H9 (cell line): ENCODE measurements around the gene CCNJL. TPM values are rescaled to one million over a fixed set of nuclear protein-coding genes. Genes with fewer than 3 reads are reported as not detected.

ENCODE experiments used
- DNase-seq: peaks from one replicate; pipeline ENCODE4 v3.0.0-alpha.2; 2017
- H2AFZ ChIP-seq: one replicate; pipeline ENCODE4 v1.6.1; 2013; ENCODE audit warnings: mild to moderate bottlenecking, low read length, control low read depth, moderate library complexity
- H2AK5ac ChIP-seq: 2 replicates; pipeline ENCODE4 v1.6.1; 2013; ENCODE audit warnings: low read length, control low read depth, mixed read lengths; ENCODE audit not compliant: insufficient read length
- H2BK120ac ChIP-seq: one replicate; pipeline ENCODE4 v1.6.1; 2013; ENCODE audit warnings: low read depth, mild to moderate bottlenecking, low read length, control low read depth, inconsistent platforms; ENCODE audit not compliant: poor library complexity, severe bottlenecking
- H2BK12ac ChIP-seq: 2 replicates; pipeline ENCODE4 v1.6.1; 2013; ENCODE audit warnings: low read length, control low read depth, mixed read lengths, low read depth; ENCODE audit not compliant: insufficient read length
- H2BK15ac ChIP-seq: 2 replicates; pipeline ENCODE4 v1.6.1; 2013; ENCODE audit warnings: low read depth, low read length, control low read depth
- H2BK20ac ChIP-seq: one replicate; pipeline ENCODE4 v1.6.1; 2013; ENCODE audit warnings: low read depth, mild to moderate bottlenecking, low read length, control low read depth, inconsistent platforms; ENCODE audit not compliant: poor library complexity, severe bottlenecking
- H2BK5ac ChIP-seq: 2 replicates; pipeline ENCODE4 v1.6.1; 2013; ENCODE audit warnings: low read length, control low read depth, mixed read lengths; ENCODE audit not compliant: insufficient read length
- H3K14ac ChIP-seq: 2 replicates; pipeline ENCODE4 v1.6.1; 2013; ENCODE audit warnings: low read length, control low read depth; ENCODE audit not compliant: insufficient read depth
- H3K18ac ChIP-seq: 2 replicates; pipeline ENCODE4 v1.6.1; 2013; ENCODE audit warnings: low read depth, mild to moderate bottlenecking, mixed read lengths, low read length, control low read depth; ENCODE audit not compliant: insufficient read length
- H3K23ac ChIP-seq: 2 replicates; pipeline ENCODE4 v1.6.1; 2013; ENCODE audit warnings: low read length, control low read depth, mixed read lengths, low read depth; ENCODE audit not compliant: insufficient read length
- H3K23me2 ChIP-seq: 2 replicates; pipeline ENCODE4 v1.6.1; 2013; ENCODE audit warnings: low read depth, mild to moderate bottlenecking, mixed read lengths, low read length, control low read depth; ENCODE audit not compliant: insufficient read length, poor library complexity, severe bottlenecking
- H3K27ac ChIP-seq: 2 replicates; pipeline ENCODE4 v1.5.1; 2013; ENCODE audit warnings: low read length, control low read depth, mixed read lengths, low read depth; ENCODE audit not compliant: insufficient read length
- H3K27me3 ChIP-seq: 2 replicates; pipeline ENCODE4 v1.6.1; 2013; ENCODE audit warnings: low read length, control low read depth, inconsistent platforms; ENCODE audit not compliant: insufficient read depth
- H3K4ac ChIP-seq: 2 replicates; pipeline ENCODE4 v1.6.1; 2013; ENCODE audit warnings: low read depth, mild to moderate bottlenecking, control low read depth, inconsistent platforms, low read length, moderate library complexity
- H3K4me1 ChIP-seq: 2 replicates; pipeline ENCODE4 v1.6.1; 2013; ENCODE audit warnings: low read length, control low read depth, inconsistent platforms; ENCODE audit not compliant: insufficient read depth
- H3K4me2 ChIP-seq: 2 replicates; pipeline ENCODE4 v1.6.1; 2013; ENCODE audit warnings: low read length, control low read depth, mixed read lengths; ENCODE audit not compliant: insufficient read length, insufficient read depth
- H3K56ac ChIP-seq: 2 replicates; pipeline ENCODE4 v1.6.1; 2013; ENCODE audit warnings: low read depth, mild to moderate bottlenecking, mixed read lengths, low read length, control low read depth; ENCODE audit not compliant: insufficient read length
- H3K79me1 ChIP-seq: 2 replicates; pipeline ENCODE4 v1.6.1; 2013; ENCODE audit warnings: low read depth, mild to moderate bottlenecking, moderate library complexity, low read length, control low read depth, inconsistent platforms; ENCODE audit not compliant: insufficient read depth, poor library complexity, severe bottlenecking
- H3K79me2 ChIP-seq: 2 replicates; pipeline ENCODE4 v1.6.1; 2013; ENCODE audit warnings: low read length, control low read depth, inconsistent platforms; ENCODE audit not compliant: insufficient read depth
- H3K9ac ChIP-seq: 2 replicates; pipeline ENCODE4 v1.6.1; 2013; ENCODE audit warnings: low read length, control low read depth, mixed read lengths; ENCODE audit not compliant: insufficient read length; ENCODE audit errors: extremely low read depth
- H3K9me3 ChIP-seq: one replicate; pipeline ENCODE4 v1.6.1; 2013; ENCODE audit warnings: low read depth, low read length, inconsistent platforms; ENCODE audit not compliant: control insufficient read depth
- H3T11ph ChIP-seq: one replicate; pipeline ENCODE4 v1.6.1; 2013; ENCODE audit warnings: mild to moderate bottlenecking, low read length, control low read depth, inconsistent platforms
- H4K20me1 ChIP-seq: one replicate; pipeline ENCODE4 v1.6.1; 2013; ENCODE audit not compliant: control insufficient read depth, insufficient read length, insufficient read depth
- H4K5ac ChIP-seq: 2 replicates; pipeline ENCODE4 v1.6.1; 2013; ENCODE audit warnings: low read depth, mild to moderate bottlenecking, mixed read lengths, low read length, control low read depth; ENCODE audit not compliant: insufficient read length
- H4K8ac ChIP-seq: replicated peaks from 2 replicates; pipeline ENCODE4 v1.6.1; 2013; ENCODE audit warnings: low read length, control low read depth, mixed read lengths, low read depth; ENCODE audit not compliant: insufficient read length
- H4K91ac ChIP-seq: 2 replicates; pipeline ENCODE4 v1.6.1; 2013; ENCODE audit warnings: low read depth, mild to moderate bottlenecking, moderate library complexity, mixed read lengths, low read length, control low read depth; ENCODE audit not compliant: insufficient read length
- H3K27ac Mint-ChIP-seq, 3 experiments: 2 replicates in 2 of 3; 3 replicates in 1 of 3; pipeline ENCODE4 v1.8.0; 2020 to 2021; ENCODE audit warnings: mixed read lengths in 3 of 3, mild to moderate bottlenecking in 1 of 3, moderate library complexity in 1 of 3
- H3K27me3 Mint-ChIP-seq: 2 replicates; pipeline ENCODE4 v1.8.0; 2021; ENCODE audit warnings: low read depth, mild to moderate bottlenecking, moderate library complexity, mixed read lengths
- H3K36me3 Mint-ChIP-seq, 3 experiments: 2 replicates in 2 of 3; 3 replicates in 1 of 3; pipeline ENCODE4 v1.8.0; 2020 to 2021; ENCODE audit warnings: low read depth in 3 of 3, mixed read lengths in 3 of 3; ENCODE audit not compliant: insufficient read depth in 1 of 3
- H3K4me1 Mint-ChIP-seq, 2 experiments: 2 replicates each; pipeline ENCODE4 v1.8.0; 2020; ENCODE audit warnings: mixed read lengths in 2 of 2
- H3K4me3 Mint-ChIP-seq, 2 experiments: 2 replicates in 1 of 2; 3 replicates in 1 of 2; pipeline ENCODE4 v1.8.0; 2020 to 2021; ENCODE audit warnings: mild to moderate bottlenecking in 2 of 2, mixed read lengths in 2 of 2, moderate library complexity in 1 of 2
- H3K9me3 Mint-ChIP-seq, 2 experiments: 2 replicates in 1 of 2; 3 replicates in 1 of 2; pipeline ENCODE4 v1.8.0; 2020; ENCODE audit warnings: mild to moderate bottlenecking in 2 of 2, mixed read lengths in 2 of 2, moderate library complexity in 1 of 2
- CTCF ChIP-seq: fragments of 200-600 bp; sonication (generic); conservative IDR thresholded peaks from 3 replicates; pipeline ENCODE4 v1.8.0; 2021; ENCODE audit warnings: antibody characterized with exemption, mild to moderate bottlenecking
- WGBS: extraction: QIAGEN DNeasy Blood & Tissue Kit; methylation state at CpG from one replicate; pipeline ENCODE4 v1.1.7; 2013; ENCODE audit warnings: missing lambda C conversion rate, low lambda C conversion rate, mixed read lengths; ENCODE audit not compliant: insufficient read length; ENCODE audit errors: extremely low coverage; 5-methylcytosine and 5-hydroxymethylcytosine counted together
- total RNA-seq: library from RNA; stranded (reverse); gene quantifications from 2 replicates; pipeline ENCODE4 v1.2.1, GENCODE V29; 2021

Gene CCNJL
- total RNA-seq, 1 experiment from 2014 or later = 26.9 TPM

- Histone ChIP-seq H3K4me1 (peaks cover 2% of the 10 kb centered on the region; the same call in 1 of the 2 replicates), H3K4ac (no peak overlapping the region), H3T11ph (no peak overlapping the region), H3K9ac (no peak overlapping the region), H3K23ac (no peak overlapping the region), H4K20me1 (no peaks in the 10 kb centered on the region), H4K5ac (no peak overlapping the region), H3K27ac (no peak overlapping the region), H2AK5ac (no peak overlapping the region), H3K23me2 (no peaks in the 10 kb centered on the region), H2AFZ (no peak overlapping the region), H2BK120ac (no peak overlapping the region), H3K14ac (no peak overlapping the region), H3K9me3 (no peaks in the 10 kb centered on the region), H4K8ac (no peak overlapping the region), H3K4me2 (no peak overlapping the region), H3K18ac (no peak overlapping the region), H3K79me1 (no peaks in the 10 kb centered on the region), H2BK5ac (no peak overlapping the region), H2BK15ac (no peak overlapping the region), H4K91ac (no peak overlapping the region), H3K79me2 (no peaks in the 10 kb centered on the region), H3K27me3 (no peaks in the 10 kb centered on the region), H2BK12ac (no peak overlapping the region), H2BK20ac (no peak overlapping the region), H3K56ac (no peak overlapping the region)
- DNase-seq = no peak
- WGBS = no CpG with 5 or more reads among the region's 4 CpGs
- H3K4me3 Mint-ChIP-seq = no peak overlapping the region
- no peaks in the 10 kb centered on the region; the same call in none of the 2 replicates for H3K27me3 Mint-ChIP-seq
- H3K4me1 Mint-ChIP-seq = peaks cover 17 to 18% of the 10 kb centered on the region in 2 experiments
- no peak for TF ChIP-seq CTCF
- no peaks in the 10 kb centered on the region for H3K9me3 Mint-ChIP-seq
- no peaks in the 10 kb centered on the region for H3K36me3 Mint-ChIP-seq
- H3K27ac Mint-ChIP-seq = no peak overlapping the region
Measured at GRCh38 chr5:160342413-160342941, 30.1 kb upstream of the CCNJL start.
